CD4-positive, alpha-beta T cell treated with Interleukin-21 for 1 hour (primary cell): ENCODE measurements around the gene SERTAD3.
"Not testable (repeated sequence)": the region's sequence is repeated elsewhere in the genome, so short reads cannot be mapped to it uniquely, and the experiment has no call there.

Source experiments
- DNase-seq: peaks from one replicate; pipeline ENCODE4 v3.0.0-alpha.2; 2020

The SERTAD3 gene

DNA sequence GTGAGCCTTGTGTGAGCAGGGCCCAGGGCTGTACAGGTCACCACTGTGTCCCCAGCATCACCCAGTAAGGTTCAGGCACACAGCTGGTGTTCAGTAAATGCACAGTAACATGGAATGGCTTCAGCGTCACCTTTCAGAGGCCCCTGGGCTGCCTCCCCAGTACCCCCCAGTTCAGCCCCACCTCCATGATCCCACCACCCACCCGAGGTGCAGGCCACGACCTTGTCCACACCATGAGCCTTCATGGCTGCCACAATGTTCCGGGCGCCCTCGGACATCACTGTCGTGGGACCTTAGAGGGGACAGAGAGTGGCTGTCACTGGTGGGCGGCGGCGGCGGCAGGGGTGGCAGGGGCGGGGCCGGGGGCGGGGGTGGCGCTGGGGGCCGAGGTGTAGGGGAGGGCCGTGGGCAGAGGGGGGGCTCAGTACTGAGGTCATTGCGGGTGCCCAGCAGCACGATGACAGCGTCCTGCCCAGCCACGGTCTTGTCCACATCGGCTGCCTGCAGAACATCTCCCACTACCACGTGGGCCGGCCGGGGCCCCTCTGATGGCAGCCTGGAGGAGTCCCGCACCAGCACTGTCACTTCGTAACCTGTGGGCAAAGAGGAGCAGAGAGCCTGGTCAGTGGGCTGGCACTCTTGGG is 13.9 kb upstream of the SERTAD3 start:
- DNase-seq, result no peak

GRCh38 chr19:40457048-40457447 is 12.9 kb upstream of the SERTAD3 start:
- no peak for DNase-seq

- not testable (repeated sequence) for DNase-seq
These were observed 9.8 kb upstream of the SERTAD3 start for GRCh38 chr19:40453943-40454342.

GRCh38 chr19:40453151-40453735 is 9.1 kb upstream of the SERTAD3 start:
- no peak for DNase-seq

DNA sequence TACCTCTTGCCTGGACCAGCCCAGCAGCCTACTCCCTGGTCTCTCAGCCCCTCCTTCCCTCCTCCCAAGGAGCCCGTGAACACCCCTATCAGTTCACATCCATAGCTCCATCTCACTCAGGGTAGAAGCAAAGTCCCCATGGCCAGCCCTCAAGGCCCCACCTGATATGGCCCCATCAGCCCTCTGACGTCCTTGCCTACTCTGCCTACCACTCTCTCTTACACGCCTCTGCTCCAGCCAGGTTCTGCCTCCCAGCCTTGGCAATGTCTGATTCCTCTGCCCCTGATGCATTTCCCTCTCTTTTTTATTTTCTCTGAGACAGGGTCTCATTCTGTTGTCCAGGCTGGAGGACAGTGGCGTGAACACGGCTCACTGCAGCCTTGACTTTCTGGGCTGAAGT is 7.9 kb upstream of the SERTAD3 start:
- no peak for DNase-seq

- DNase-seq, result no peak
These were observed 6.5 kb upstream of the SERTAD3 start for GRCh38 chr19:40450664-40451063.

DNA sequence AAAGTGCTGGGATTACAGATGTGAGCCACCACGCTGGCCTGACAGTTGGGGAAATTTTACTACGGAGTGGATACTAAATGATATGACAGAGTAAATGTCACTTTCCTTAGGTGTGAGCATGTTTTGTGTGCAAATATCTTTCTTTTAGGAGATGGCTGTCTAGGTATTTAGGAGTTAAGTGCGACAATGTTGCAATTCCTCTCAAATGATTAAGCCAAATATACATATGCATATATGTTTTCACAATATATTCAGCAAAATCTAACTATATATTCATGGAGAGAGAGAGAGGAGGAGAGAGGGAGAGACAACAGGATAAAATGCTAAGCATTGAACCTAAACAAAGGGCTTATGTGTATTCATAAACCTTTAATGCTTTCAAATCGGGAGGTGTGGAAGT is 5.4 kb upstream of the SERTAD3 start:
- DNase-seq, result no peak

- DNase-seq, result no peak
These were observed 2.2 kb upstream of the SERTAD3 start for GRCh38 chr19:40446263-40446784.

- DNase-seq, result no peak
These were observed 1.7 kb upstream of the SERTAD3 start for GRCh38 chr19:40445780-40446262.

GRCh38 chr19:40444825-40445312 is 734 bp upstream of the SERTAD3 start:
- DNase-seq, result no peak

- DNase-seq, result peak; percentile 100
These were observed 770 bp downstream of the SERTAD3 start for GRCh38 chr19:40443131-40443999.

GRCh38 chr19:40442328-40443130 is 1.6 kb downstream of the SERTAD3 start:
- DNase-seq, result no peak

DNA sequence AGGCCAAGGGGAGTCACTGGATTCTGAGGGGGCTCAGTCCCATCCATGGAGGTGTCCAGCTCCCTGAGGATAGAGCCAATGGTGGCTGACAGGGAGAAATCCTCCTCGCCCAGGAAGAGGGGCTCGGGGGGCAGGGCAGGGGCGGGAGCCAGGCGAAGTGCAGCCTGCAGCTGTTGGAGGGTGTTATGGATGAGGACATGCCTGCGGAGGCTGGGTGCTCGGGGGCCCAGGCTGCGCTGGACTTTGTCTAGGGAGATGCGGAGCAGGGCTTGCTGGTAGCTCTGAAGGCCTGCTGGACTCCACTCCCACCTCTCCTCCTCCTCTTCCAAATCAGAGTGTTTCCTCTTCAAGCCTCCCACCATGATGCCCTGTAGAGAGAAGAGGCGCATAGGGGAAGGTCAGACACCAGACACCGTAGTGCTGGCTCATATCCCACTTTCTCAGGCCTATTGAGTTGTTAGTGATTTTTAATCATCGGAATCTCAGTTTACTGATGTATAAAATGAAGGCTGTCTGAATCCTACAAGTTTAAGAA is 2.3 kb downstream of the SERTAD3 start:
- no peak for DNase-seq

DNA sequence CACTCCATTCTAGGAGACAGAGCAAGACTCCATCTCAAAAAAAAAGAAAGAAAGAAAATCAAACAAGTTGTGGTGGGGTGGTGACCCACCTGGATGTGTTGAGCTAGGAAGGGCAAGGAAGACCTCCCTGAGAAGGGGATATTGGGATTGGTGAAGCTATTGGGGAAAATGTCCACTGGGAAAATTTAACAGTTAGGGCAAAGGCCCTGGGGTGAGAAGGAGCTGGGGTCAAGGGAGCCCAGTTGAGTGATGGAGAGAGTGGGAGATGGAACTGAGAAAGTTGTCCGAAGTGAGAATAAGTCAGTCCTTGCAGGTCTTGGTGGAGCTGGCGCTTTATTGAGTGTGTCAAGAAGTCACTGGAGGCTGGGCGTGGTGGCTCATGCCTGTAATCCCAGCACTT is 5.9 kb downstream of the SERTAD3 start:
- no peak for DNase-seq

GRCh38 chr19:40433391-40434216 is 10.5 kb downstream of the SERTAD3 start:
- peak; percentile 60 for DNase-seq

- not testable (repeated sequence) for DNase-seq
These were observed 11.4 kb downstream of the SERTAD3 start for GRCh38 chr19:40432760-40433159.

- no peak for DNase-seq
These were observed 12.4 kb downstream of the SERTAD3 start for GRCh38 chr19:40431698-40432097.

DNA sequence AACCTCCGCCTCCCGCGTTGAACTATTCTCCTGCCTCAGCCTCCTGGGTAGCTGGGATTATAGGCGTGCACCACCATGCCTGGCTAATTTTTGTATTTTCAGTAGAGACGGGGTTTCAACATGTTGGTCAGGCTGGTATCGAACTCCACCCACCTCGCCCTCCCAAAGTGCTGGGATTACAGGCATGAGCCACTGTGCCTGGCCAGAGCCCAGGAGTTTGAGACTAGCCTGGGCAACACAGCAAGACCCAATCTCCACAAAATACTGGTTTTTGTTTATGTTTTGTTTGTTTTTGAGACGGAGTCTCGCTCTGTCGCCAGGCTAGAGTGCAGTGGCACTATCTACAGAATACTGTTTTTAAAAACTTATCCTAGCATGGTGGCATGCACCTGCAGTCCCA is 13.9 kb downstream of the SERTAD3 start:
- not testable (repeated sequence) for DNase-seq

DNA sequence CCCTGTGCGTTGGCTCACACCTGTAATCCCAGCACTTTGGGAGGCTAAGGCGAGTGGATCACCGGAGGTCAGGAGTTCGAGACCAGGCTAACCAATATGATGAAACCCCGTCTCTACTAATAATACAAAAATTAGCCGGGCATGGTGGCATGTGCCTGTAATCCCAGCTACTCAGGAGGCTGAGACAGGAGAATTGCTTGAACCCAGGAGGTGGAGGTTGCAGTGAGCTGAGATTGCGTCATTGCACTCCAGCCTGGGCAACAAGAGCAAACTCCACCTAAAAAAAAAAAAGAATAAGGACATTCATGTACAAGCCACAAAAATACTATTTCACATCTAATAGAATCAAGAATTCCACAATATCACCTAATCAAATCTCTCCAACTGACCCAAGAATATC is 15.9 kb downstream of the SERTAD3 start:
- DNase-seq, result not testable (repeated sequence)

DNA sequence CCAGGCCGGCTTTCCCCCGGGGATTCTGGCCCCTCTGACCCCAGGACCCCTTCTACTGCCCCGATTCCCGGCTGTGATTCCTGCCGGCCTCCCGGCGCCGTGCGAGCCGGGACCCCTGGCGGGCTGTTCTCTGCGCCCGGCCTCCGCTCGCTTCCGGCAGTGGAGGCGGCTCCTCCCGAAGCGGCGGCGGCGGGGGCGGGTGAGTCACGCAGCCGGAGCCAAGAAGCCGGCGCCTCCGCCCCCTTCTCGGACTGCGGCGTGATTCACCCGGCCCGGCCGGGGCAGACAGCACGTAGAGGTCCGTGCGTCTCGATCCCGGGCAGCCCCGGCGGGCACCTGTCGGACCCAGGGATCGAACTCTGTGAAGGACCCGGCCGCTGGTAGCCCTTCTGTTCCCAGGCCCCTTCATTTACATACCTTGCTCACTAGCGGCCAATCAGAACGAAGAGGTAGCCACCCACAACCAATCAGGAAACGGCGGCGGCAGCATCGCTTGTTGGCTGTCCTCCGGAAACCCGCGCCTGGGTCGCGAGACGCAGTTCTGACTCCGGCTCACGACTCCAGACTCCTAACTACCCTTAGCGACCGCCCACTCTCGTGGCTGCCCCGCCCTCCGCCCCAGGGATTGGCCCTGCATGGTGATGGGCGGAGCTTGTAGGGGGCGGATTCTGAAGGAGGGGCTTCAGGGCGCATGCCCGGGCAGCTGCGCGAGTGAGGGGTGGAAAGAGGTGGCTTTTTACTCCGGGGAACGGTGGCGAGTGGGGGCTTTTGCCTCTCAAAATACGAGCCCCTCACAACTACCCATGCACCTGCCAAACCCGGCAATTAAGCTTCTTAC is 18.5 kb downstream of the SERTAD3 start, which contains the start of gene SERTAD1:
SERTAD1 (minus strand) TSS at position 543 of the 838 bp plus-strand sequence. CDS start 2,446 bp downstream, outside the sequence.
- peak; percentile 100 for DNase-seq
